Measurements from ENCODE around the gene RBM19.
"Not testable (repeated sequence)": the region's sequence is repeated elsewhere in the genome, so short reads cannot be mapped to it uniquely, and the experiment has no call there.

Gene RBM19

GRCh38 chr12:113912760-113913329 is 53.3 kb downstream of the RBM19 start:
- in situ Hi-C loops (cut with HindIII; ENCODE audit: low pct_unique_long_range_greater_than_20kb, low sequenced_read_pairs): no loop called here
- TF ChIP-seq JUND (IDR thresholded peaks at IDR 0.05; ENCODE audit: low read depth): no peak

GRCh38 chr12:113911971-113912759 is 54.0 kb downstream of the RBM19 start:
- no peak for DNase-seq (ENCODE audit: low read depth in 1 of 2, low spot score in 1 of 2)
- in situ Hi-C loops (cut with HindIII; ENCODE audit: low pct_unique_long_range_greater_than_20kb, low sequenced_read_pairs): no loop called here
- TF ChIP-seq JUND (IDR thresholded peaks at IDR 0.05; ENCODE audit: low read depth): no peak

More at GRCh38 chr12:113912760-113913329, 53.3 kb downstream of the RBM19 start:
- peak; percentile 72 to 82 for DNase-seq (ENCODE audit: low read depth in 1 of 2, low spot score in 1 of 2)

- no peak for TF ChIP-seq JUND (IDR thresholded peaks at IDR 0.05; ENCODE audit: low read depth)
- DNase-seq (ENCODE audit: low read depth in 1 of 2, low spot score in 1 of 2): peak in 1 of 2 experiments; percentile 42
- in situ Hi-C loops (cut with HindIII; ENCODE audit: low pct_unique_long_range_greater_than_20kb, low sequenced_read_pairs): no loop called here
These were observed 55.3 kb downstream of the RBM19 start for GRCh38 chr12:113910751-113911272.

GRCh38 chr12:113909776-113910420 is 56.2 kb downstream of the RBM19 start:
- in situ Hi-C loops (cut with HindIII; ENCODE audit: low pct_unique_long_range_greater_than_20kb, low sequenced_read_pairs): no loop called here
- no peak for DNase-seq (ENCODE audit: low read depth in 1 of 2, low spot score in 1 of 2)
- TF ChIP-seq JUND (IDR thresholded peaks at IDR 0.05; ENCODE audit: low read depth): no peak

- in situ Hi-C loops (cut with HindIII; ENCODE audit: low pct_unique_long_range_greater_than_20kb, low sequenced_read_pairs): no loop called here
- no peak for DNase-seq (ENCODE audit: low read depth in 1 of 2, low spot score in 1 of 2)
- no peak for TF ChIP-seq JUND (IDR thresholded peaks at IDR 0.05; ENCODE audit: low read depth)
These were observed 57.5 kb downstream of the RBM19 start for GRCh38 chr12:113908584-113909100.

- in situ Hi-C loops (cut with HindIII; ENCODE audit: low pct_unique_long_range_greater_than_20kb, low sequenced_read_pairs): no loop called here
These were observed 58.5 kb downstream of the RBM19 start for GRCh38 chr12:113907446-113908180.

GRCh38 chr12:113906411-113907200 is 59.5 kb downstream of the RBM19 start:
- no peak for TF ChIP-seq JUND (IDR thresholded peaks at IDR 0.05; ENCODE audit: low read depth)
- in situ Hi-C loops (cut with HindIII; ENCODE audit: low pct_unique_long_range_greater_than_20kb, low sequenced_read_pairs): no loop called here
- DNase-seq (ENCODE audit: low read depth in 1 of 2, low spot score in 1 of 2): no peak

More at GRCh38 chr12:113907446-113908180, 58.5 kb downstream of the RBM19 start:
- TF ChIP-seq JUND (IDR thresholded peaks at IDR 0.05; ENCODE audit: low read depth): no peak
- no peak for DNase-seq (ENCODE audit: low read depth in 1 of 2, low spot score in 1 of 2)

- in situ Hi-C loops (cut with HindIII; ENCODE audit: low pct_unique_long_range_greater_than_20kb, low sequenced_read_pairs): no loop called here
- no peak for TF ChIP-seq JUND (IDR thresholded peaks at IDR 0.05; ENCODE audit: low read depth)
- no peak for DNase-seq (ENCODE audit: low read depth in 1 of 2, low spot score in 1 of 2)
These were observed 60.3 kb downstream of the RBM19 start for GRCh38 chr12:113905829-113906228.

- in situ Hi-C loops (cut with HindIII; ENCODE audit: low pct_unique_long_range_greater_than_20kb, low sequenced_read_pairs): no loop called here
- no peak for TF ChIP-seq JUND (IDR thresholded peaks at IDR 0.05; ENCODE audit: low read depth)
- no peak for DNase-seq (ENCODE audit: low read depth in 1 of 2, low spot score in 1 of 2)
These were observed 62.7 kb downstream of the RBM19 start for GRCh38 chr12:113903381-113903863.

GRCh38 chr12:113901319-113901718 is 64.8 kb downstream of the RBM19 start:
- DNase-seq (ENCODE audit: low read depth in 1 of 2, low spot score in 1 of 2); in situ Hi-C loops (cut with HindIII; ENCODE audit: low pct_unique_long_range_greater_than_20kb, low sequenced_read_pairs): not testable (repeated sequence)

GRCh38 chr12:113900716-113901115 is 65.4 kb downstream of the RBM19 start:
- in situ Hi-C loops (cut with HindIII; ENCODE audit: low pct_unique_long_range_greater_than_20kb, low sequenced_read_pairs): no loop called here
- peak in 1 of 2 experiments; percentile 18 for DNase-seq (ENCODE audit: low read depth in 1 of 2, low spot score in 1 of 2)
- no peak for TF ChIP-seq JUND (IDR thresholded peaks at IDR 0.05; ENCODE audit: low read depth)
